Measurements from ENCODE around the gene DNAJC5. TPM values are rescaled to one million over a fixed set of nuclear protein-coding genes. Genes with fewer than 3 reads are reported as not detected.
"Not testable (repeated sequence)": the region's sequence is repeated elsewhere in the genome, so short reads cannot be mapped to it uniquely, and the experiment has no call there.

The DNAJC5 gene
- total RNA-seq, 3 donors from 2014 or later = 31.1 to 37.9 (median 37.0) TPM

GRCh38 chr20:63877755-63878470, 17.0 kb upstream of the DNAJC5 start:
- no peak for DNase-seq (ENCODE audit: low spot score in 2 of 2)
- H3K4me3 ChIP-seq = no peak overlapping the region
- no peak overlapping the region for H3K27ac ChIP-seq
- no peaks in the 10 kb centered on the region for H3K27me3 ChIP-seq
- TF ChIP-seq CTCF (IDR thresholded peaks at IDR 0.05) (no peak), POLR2A (IDR thresholded peaks at IDR 0.05) (no peak)
- H3K36me3 ChIP-seq = peaks cover 11% of the 10 kb centered on the region
- H3K9me3 ChIP-seq = no peaks in the 10 kb centered on the region
- intact Hi-C loops (cut with DNase I; ENCODE audit: low total_unique reads) = no loop called here
- no peaks in the 10 kb centered on the region for H3K4me1 ChIP-seq

- H3K27ac ChIP-seq = no peak overlapping the region
These were observed 15.8 kb upstream of the DNAJC5 start for GRCh38 chr20:63878899-63879663.

DNA sequence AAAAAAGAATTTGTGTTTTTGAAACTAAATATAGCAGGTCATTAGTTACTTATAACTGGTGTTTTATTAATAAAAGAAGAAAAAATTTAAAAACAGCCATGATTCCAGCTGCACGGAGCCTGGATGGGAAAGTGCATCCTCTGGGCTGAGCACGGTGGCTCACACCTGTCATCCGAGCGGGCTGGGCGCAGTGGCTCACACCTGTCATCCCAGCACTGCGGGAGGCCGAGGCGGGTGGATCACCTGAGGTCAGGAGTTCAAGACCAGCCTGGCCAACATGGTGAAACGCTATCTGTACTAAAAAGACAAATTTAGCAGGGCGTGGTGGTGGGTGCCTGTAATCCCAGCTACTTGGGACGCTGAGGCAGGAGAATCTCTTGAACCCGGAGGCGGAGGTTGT, 14.0 kb upstream of the DNAJC5 start:
- H3K9me3 ChIP-seq; DNase-seq (ENCODE audit: low spot score in 2 of 2); H3K27ac ChIP-seq; H3K27me3 ChIP-seq; H3K4me1 ChIP-seq; H3K4me3 ChIP-seq: not testable (repeated sequence)
- peaks cover 12% of the 10 kb centered on the region for H3K36me3 ChIP-seq
- intact Hi-C loops (cut with DNase I; ENCODE audit: low total_unique reads) = loop anchor here (1.0 kb wide), 1 partner anchor 45 kb away; no protein-coding TSS in a partner anchor

More at GRCh38 chr20:63878899-63879663, 15.8 kb upstream of the DNAJC5 start:
- H3K36me3 ChIP-seq = peaks cover 13% of the 10 kb centered on the region
- no peaks in the 10 kb centered on the region for H3K27me3 ChIP-seq
- intact Hi-C loops (cut with DNase I; ENCODE audit: low total_unique reads) = no loop called here
- H3K4me3 ChIP-seq = no peak overlapping the region
- H3K4me1 ChIP-seq = no peaks in the 10 kb centered on the region
- TF ChIP-seq POLR2A (IDR thresholded peaks at IDR 0.05) (no peak), CTCF (IDR thresholded peaks at IDR 0.05) (no peak), POLR2AphosphoS5 (IDR thresholded peaks at IDR 0.05) (no peak)
- no peak for DNase-seq (ENCODE audit: low spot score in 2 of 2)
- no peaks in the 10 kb centered on the region for H3K9me3 ChIP-seq

- intact Hi-C loops (cut with DNase I; ENCODE audit: low total_unique reads) = loop anchor here (1.0 kb wide), 1 partner anchor 45 kb away; no protein-coding TSS in a partner anchor
- peaks cover 5% of the 10 kb centered on the region for H3K36me3 ChIP-seq
These were observed 13.3 kb upstream of the DNAJC5 start for GRCh38 chr20:63881451-63882226.

More at GRCh38 chr20:63881451-63882226, 13.3 kb upstream of the DNAJC5 start:
- no peaks in the 10 kb centered on the region for H3K9me3 ChIP-seq
- no peak overlapping the region for H3K4me3 ChIP-seq
- DNase-seq (ENCODE audit: low spot score in 2 of 2) = no peak
- no peaks in the 10 kb centered on the region for H3K4me1 ChIP-seq
- H3K27me3 ChIP-seq = no peaks in the 10 kb centered on the region
- no peak for TF ChIP-seq POLR2AphosphoS5 (IDR thresholded peaks at IDR 0.05)
- no peak for TF ChIP-seq CTCF (IDR thresholded peaks at IDR 0.05)
- no peak for TF ChIP-seq POLR2A (IDR thresholded peaks at IDR 0.05)
- H3K27ac ChIP-seq = no peak overlapping the region

Data from breast epithelium (tissue), 4 donors.